ENCODE results near the gene COLGALT1. TPM values are rescaled to one million over a fixed set of nuclear protein-coding genes. Genes with fewer than 3 reads are reported as not detected.
"Not testable (repeated sequence)": the region's sequence is repeated elsewhere in the genome, so short reads cannot be mapped to it uniquely, and the experiment has no call there.

Gene COLGALT1
- total RNA-seq, 1 donor from 2014 or later: 80.3 TPM

GRCh38 chr19:17562097-17562496 is 6.6 kb downstream of the COLGALT1 start:
- POLR2A ChIA-PET: interaction anchor here (0.7 kb wide), 1 partner anchor 39 kb away, joined by 3 read pairs; no protein-coding TSS in a partner anchor
- DNase-seq (no peak), ATAC-seq (ENCODE audit: low read depth) (no peak)
- H3K27me3 Mint-ChIP-seq: no peaks in the 10 kb centered on the region
- CTCF ChIA-PET: no interaction called here
- no peaks in the 10 kb centered on the region for H3K9me3 Mint-ChIP-seq
- intact Hi-C loops (cut with micrococcal nuclease): no loop called here
- no peak overlapping the region for H3K4me3 Mint-ChIP-seq
- no peak for TF ChIP-seq CTCF (IDR thresholded peaks at IDR 0.05)
- H3K4me1 Mint-ChIP-seq: peaks cover 3% of the 10 kb centered on the region
- no peak overlapping the region for H3K27ac Mint-ChIP-seq
- H3K36me3 Mint-ChIP-seq (ENCODE audit: low read depth): peaks cover 64% of the 10 kb centered on the region

GRCh38 chr19:17562561-17562960 is 7.1 kb downstream of the COLGALT1 start:
- no peak for TF ChIP-seq CTCF (IDR thresholded peaks at IDR 0.05)
- ATAC-seq (ENCODE audit: low read depth) (no peak), DNase-seq (no peak)
- ChIA-PET CTCF (interaction anchor here (1.9 to 2.2 kb wide), 2 partner anchors 11 to 67 kb away, joined by 6 to 8 read pairs; no protein-coding TSS in a partner anchor), POLR2A (interaction anchor here (0.7 kb wide), 1 partner anchor 39 kb away, joined by 3 read pairs; no protein-coding TSS in a partner anchor)
- H3K4me3 Mint-ChIP-seq: no peak overlapping the region
- H3K9me3 Mint-ChIP-seq: no peaks in the 10 kb centered on the region
- peaks cover 3% of the 10 kb centered on the region for H3K4me1 Mint-ChIP-seq
- no peaks in the 10 kb centered on the region for H3K27me3 Mint-ChIP-seq
- no peak overlapping the region for H3K27ac Mint-ChIP-seq
- intact Hi-C loops (cut with micrococcal nuclease): no loop called here
- H3K36me3 Mint-ChIP-seq (ENCODE audit: low read depth): peaks cover 68% of the 10 kb centered on the region

- intact Hi-C loops (cut with micrococcal nuclease): no loop called here
- no peaks in the 10 kb centered on the region for H3K27me3 Mint-ChIP-seq
- POLR2A ChIA-PET: interaction anchor here (0.6 kb wide), 1 partner anchor 34 kb away, joined by 6 read pairs; no protein-coding TSS in a partner anchor
- H3K4me3 Mint-ChIP-seq: no peak overlapping the region
- H3K27ac Mint-ChIP-seq: no peak overlapping the region
- CTCF ChIA-PET: no interaction called here
- no peaks in the 10 kb centered on the region for H3K9me3 Mint-ChIP-seq
- H3K36me3 Mint-ChIP-seq (ENCODE audit: low read depth): peaks cover 82% of the 10 kb centered on the region
- TF ChIP-seq CTCF (IDR thresholded peaks at IDR 0.05): no peak
- H3K4me1 Mint-ChIP-seq: peaks cover 3% of the 10 kb centered on the region
- ATAC-seq (ENCODE audit: low read depth) (no peak), DNase-seq (no peak)
Measured at GRCh38 chr19:17564781-17565180, 9.3 kb downstream of the COLGALT1 start.

- H3K9me3 Mint-ChIP-seq: no peaks in the 10 kb centered on the region
- no peak for ATAC-seq (ENCODE audit: low read depth)
- CTCF ChIA-PET: interaction anchor here (1.1 kb wide), 1 partner anchor 9 kb away, joined by 3 read pairs; no protein-coding TSS in a partner anchor
- H3K36me3 Mint-ChIP-seq (ENCODE audit: low read depth): peaks cover 77% of the 10 kb centered on the region
- no peak overlapping the region for H3K27ac Mint-ChIP-seq
- POLR2A ChIA-PET: no interaction called here
- no peaks in the 10 kb centered on the region for H3K4me1 Mint-ChIP-seq
- no peak for DNase-seq
- H3K4me3 Mint-ChIP-seq: no peak overlapping the region
- intact Hi-C loops (cut with micrococcal nuclease): no loop called here
- no peak for TF ChIP-seq CTCF (IDR thresholded peaks at IDR 0.05)
- H3K27me3 Mint-ChIP-seq: no peaks in the 10 kb centered on the region
Measured at GRCh38 chr19:17565611-17566010, 10.2 kb downstream of the COLGALT1 start.

GRCh38 chr19:17567940-17568339 is 12.5 kb downstream of the COLGALT1 start:
- intact Hi-C loops (cut with micrococcal nuclease): no loop called here
- Mint-ChIP-seq H3K27me3 (no peaks in the 10 kb centered on the region), H3K27ac (no peak overlapping the region), H3K9me3 (no peaks in the 10 kb centered on the region), H3K4me3 (no peak overlapping the region), H3K4me1 (no peaks in the 10 kb centered on the region), H3K36me3 (ENCODE audit: low read depth) (peaks cover 77% of the 10 kb centered on the region)
- DNase-seq (no peak), ATAC-seq (ENCODE audit: low read depth) (no peak)
- ChIA-PET POLR2A (interaction anchor here (0.6 to 0.9 kb wide), 2 partner anchors 7 to 14 kb away, joined by 3 read pairs; no protein-coding TSS in a partner anchor), CTCF (no interaction called here)
- TF ChIP-seq CTCF (IDR thresholded peaks at IDR 0.05): no peak

- H3K27ac Mint-ChIP-seq; POLR2A ChIA-PET; DNase-seq; H3K27me3 Mint-ChIP-seq; CTCF ChIA-PET; ATAC-seq (ENCODE audit: low read depth); H3K4me3 Mint-ChIP-seq; H3K9me3 Mint-ChIP-seq; H3K4me1 Mint-ChIP-seq: not testable (repeated sequence)
- peaks cover 72% of the 10 kb centered on the region for H3K36me3 Mint-ChIP-seq (ENCODE audit: low read depth)
- intact Hi-C loops (cut with micrococcal nuclease): loop anchor here (5.0 kb wide), 2 partner anchors 43 to 287 kb away; partner anchors contain the start of gene RPL18A
Measured at GRCh38 chr19:17570291-17570690, 14.8 kb downstream of the COLGALT1 start.

Data from activated B cell treated with CpG ODN at 0.5 μM for 24 hours (primary cell).